CD4-positive, alpha-beta T cell (primary cell): ENCODE results near the gene ORC4. TPM values are rescaled to one million over a fixed set of nuclear protein-coding genes. Genes with fewer than 3 reads are reported as not detected.

Experiments
- ATAC-seq: fragments of 200-7000 bp; cut with Tn5 transposase; one replicate; pipeline ENCODE4 v1.10.0; 2022; ENCODE audit warnings: mild to moderate bottlenecking; ENCODE audit not compliant: poor library complexity
- CTCF ChIA-PET: fragments of 350-600 bp; sonication (Branson Sonifier 250); formaldehyde crosslinking; loops from one replicate; lab custom pipeline; 2021; ENCODE audit warnings: antibody characterized with exemption, inconsistent platforms; lab: Charles Lee
- POLR2A ChIA-PET: fragments of 350-600 bp; sonication (Branson Sonifier 250); formaldehyde crosslinking; loops from one replicate; lab custom pipeline; 2021; ENCODE audit warnings: antibody characterized with exemption, inconsistent platforms; lab: Charles Lee
- DNase-seq, 14 experiments: peaks; one replicate each; pipeline ENCODE4 v3.0.0-alpha.2; 2013 to 2020; ENCODE audit warnings: mixed read lengths in 2 of 14
- H3K27ac ChIP-seq, 2 donors: one replicate each; pipeline versions ENCODE4 v1.5.1 to v1.7.0; 2013; ENCODE audit warnings: low read length in 2 of 2, low read depth in 1 of 2, mild to moderate bottlenecking in 1 of 2
- H3K27me3 ChIP-seq, 2 experiments: 1 replicate in 1 of 2; 2 replicates in 1 of 2; pipeline versions ENCODE4 v1.6.1 to v1.7.0; 2013; ENCODE audit warnings: low read length in 2 of 2, control low read depth in 1 of 2, mild to moderate bottlenecking in 1 of 2, moderate library complexity in 1 of 2; ENCODE audit not compliant: insufficient read depth in 2 of 2, control insufficient read depth in 1 of 2
- H3K36me3 ChIP-seq: one replicate; pipeline ENCODE4 v1.6.1; 2013; ENCODE audit warnings: low read length, control low read depth; ENCODE audit not compliant: insufficient read depth
- H3K4me1 ChIP-seq: one replicate; pipeline ENCODE4 v1.6.1; 2013; ENCODE audit warnings: low read length, control low read depth; ENCODE audit not compliant: insufficient read depth
- H3K4me3 ChIP-seq: one replicate; pipeline ENCODE4 v1.5.1; 2013; ENCODE audit warnings: mild to moderate bottlenecking, low read length, moderate library complexity
- H3K9me3 ChIP-seq, 2 experiments: 1 replicate in 1 of 2; 2 replicates in 1 of 2; pipeline versions ENCODE4 v1.6.1 to v1.7.0; 2013; ENCODE audit warnings: low read length in 2 of 2, mild to moderate bottlenecking in 2 of 2, control low read depth in 1 of 2, moderate library complexity in 1 of 2; ENCODE audit not compliant: control insufficient read depth in 1 of 2, insufficient read depth in 1 of 2
- H3K27ac Mint-ChIP-seq: one replicate; pipeline ENCODE4 v1.8.0; 2020; ENCODE audit warnings: mixed read lengths
- H3K27me3 Mint-ChIP-seq: one replicate; pipeline ENCODE4 v1.8.0; 2021; ENCODE audit warnings: mixed read lengths
- H3K36me3 Mint-ChIP-seq: one replicate; pipeline ENCODE4 v1.8.0; 2021; ENCODE audit warnings: low read depth, mixed read lengths
- H3K4me1 Mint-ChIP-seq: one replicate; pipeline ENCODE4 v1.8.0; 2021; ENCODE audit warnings: low read depth, mixed read lengths
- H3K4me3 Mint-ChIP-seq: one replicate; pipeline ENCODE4 v1.8.0; 2020; ENCODE audit warnings: mild to moderate bottlenecking, mixed read lengths
- H3K9me3 Mint-ChIP-seq: one replicate; pipeline ENCODE4 v1.8.0; 2020; ENCODE audit warnings: mixed read lengths
- intact Hi-C, 2 experiments: fragments of 100-400 bp; cut with DNase I in 1 of 2; cut with micrococcal nuclease in 1 of 2; formaldehyde crosslinking; loops; one replicate each; pipeline versions ENCODE4 v1.15.1 to v1.9.0; 2023 to 2025; cut with DNase I, micrococcal nuclease
- polyA plus RNA-seq, 2 donors: library from polyadenylated mRNA; unstranded; fragments of 120-200 nt; gene quantifications; one replicate each; pipeline ENCODE4 v1.2.1, GENCODE V29; 2013
- total RNA-seq, 174 experiments: library from RNA in 2 of 174; stranded (reverse) in 2 of 174; gene quantifications; one replicate each; pipeline ENCODE4 v1.2.3 and lab custom pipeline; 2021 to 2026
- TF ChIP-seq, protein P1 (sequence below): fragments of 200-600 bp; IDR thresholded peaks from one replicate; pipeline ENCODE4 v1.8.0; 2022; ENCODE audit warnings: antibody characterized with exemption, mild to moderate bottlenecking

Gene ORC4
- 10 to 100 TPM; 29.4 to 33.9 TPM for total RNA-seq
- polyA plus RNA-seq (2013, experiment 1 of 2), result 29.4 TPM
- 35.9 TPM for polyA plus RNA-seq (2013, experiment 2 of 2)
- total RNA-seq (lab: John Stamatoyannopoulos, UW), result 14.2 to 66.9 (median 40.9) reads per million in 172 experiments

DNA sequence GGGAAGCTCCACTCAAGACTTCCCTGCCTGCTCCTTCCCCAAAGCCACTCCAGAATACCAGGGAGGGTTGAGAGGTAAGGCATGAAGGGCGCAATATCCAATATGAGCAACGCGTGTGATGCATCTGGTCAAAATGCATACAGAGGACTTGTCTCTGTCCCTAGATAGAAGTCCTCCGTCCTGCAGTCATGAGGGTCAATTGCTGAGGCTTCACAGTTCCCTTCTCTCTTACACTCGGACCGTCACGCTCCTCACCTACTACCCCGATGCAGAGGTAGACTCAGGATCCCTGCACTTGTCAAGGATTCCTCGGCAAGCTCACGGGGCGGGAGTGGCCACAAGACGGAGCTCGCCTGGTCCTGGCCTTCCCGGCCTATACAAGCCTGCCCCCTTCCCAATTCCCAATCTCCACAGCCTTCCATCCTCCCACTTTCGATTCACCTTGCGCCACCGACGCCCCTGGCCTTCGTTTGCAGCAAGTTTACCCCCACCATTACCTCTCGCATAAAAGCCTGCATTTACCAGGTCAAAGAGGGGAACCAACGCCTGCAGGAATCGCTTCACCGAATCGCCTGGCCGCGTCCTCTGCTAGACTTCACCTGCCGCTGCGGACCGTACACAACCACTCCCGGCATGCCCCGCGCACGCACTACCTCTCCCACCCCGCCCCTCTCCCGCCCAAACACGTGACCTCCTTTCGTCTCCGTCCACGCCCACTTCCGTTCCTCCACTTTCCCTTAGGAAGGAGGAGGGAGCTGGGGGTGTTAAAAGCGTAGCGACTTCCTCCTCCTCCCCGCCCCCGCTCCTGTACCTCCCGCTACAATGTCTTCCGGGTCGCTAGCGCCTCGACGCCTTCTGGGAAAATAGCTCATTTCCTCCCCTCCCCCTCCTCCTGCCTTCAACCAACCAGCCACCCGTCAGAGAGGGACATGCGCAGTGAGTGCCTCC, at the start of gene ORC4:
Gene ORC4 (minus strand): TSS at position 627 of the 948 bp plus-strand sequence. CDS start 44,779 bp downstream, outside the sequence.
- Mint-ChIP-seq H3K4me3 (peak within 1 kb of the TSS; percentile 93), H3K36me3 (peaks cover 34% of the 10 kb centered on the region), H3K4me1 (peaks cover 82% of the 10 kb centered on the region), H3K27ac (peak within 1 kb of the TSS; percentile 87), H3K9me3 (no peaks in the 10 kb centered on the region), H3K27me3 (no peaks in the 10 kb centered on the region)
- TF ChIP-seq, protein P1, sequence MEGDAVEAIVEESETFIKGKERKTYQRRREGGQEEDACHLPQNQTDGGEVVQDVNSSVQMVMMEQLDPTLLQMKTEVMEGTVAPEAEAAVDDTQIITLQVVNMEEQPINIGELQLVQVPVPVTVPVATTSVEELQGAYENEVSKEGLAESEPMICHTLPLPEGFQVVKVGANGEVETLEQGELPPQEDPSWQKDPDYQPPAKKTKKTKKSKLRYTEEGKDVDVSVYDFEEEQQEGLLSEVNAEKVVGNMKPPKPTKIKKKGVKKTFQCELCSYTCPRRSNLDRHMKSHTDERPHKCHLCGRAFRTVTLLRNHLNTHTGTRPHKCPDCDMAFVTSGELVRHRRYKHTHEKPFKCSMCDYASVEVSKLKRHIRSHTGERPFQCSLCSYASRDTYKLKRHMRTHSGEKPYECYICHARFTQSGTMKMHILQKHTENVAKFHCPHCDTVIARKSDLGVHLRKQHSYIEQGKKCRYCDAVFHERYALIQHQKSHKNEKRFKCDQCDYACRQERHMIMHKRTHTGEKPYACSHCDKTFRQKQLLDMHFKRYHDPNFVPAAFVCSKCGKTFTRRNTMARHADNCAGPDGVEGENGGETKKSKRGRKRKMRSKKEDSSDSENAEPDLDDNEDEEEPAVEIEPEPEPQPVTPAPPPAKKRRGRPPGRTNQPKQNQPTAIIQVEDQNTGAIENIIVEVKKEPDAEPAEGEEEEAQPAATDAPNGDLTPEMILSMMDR, result no peak
- Histone ChIP-seq H3K4me3 (peak within 1 kb of the TSS; percentile 90), H3K27ac (peak within 1 kb of the TSS; percentile 86 to 94), H3K9me3 (no peaks in the 10 kb centered on the region), H3K4me1 (peaks cover 17% of the 10 kb centered on the region), H3K36me3 (peaks cover 3% of the 10 kb centered on the region), H3K27me3 (no peaks in the 10 kb centered on the region)
- ChIA-PET POLR2A (interaction anchor here (0.6 to 5.4 kb wide), 24 partner anchors 9 to 1567 kb away, joined by 3 to 106 read pairs (median 4); partner anchors contain the start of genes EPC2, KIF5C and MMADHC), CTCF (interaction anchor here (0.8 to 1.9 kb wide), 3 partner anchors 9 to 489 kb away, joined by 3 to 9 read pairs (median 7); no protein-coding TSS in a partner anchor)
- intact Hi-C loops, result loop anchor here (1.0 to 10.0 kb wide), 7 partner anchors 173 to 1567 kb away; partner anchors contain the start of genes KIF5C (in 2 of the 2), ACVR2A (in 1 of the 2) and MMADHC (in 1 of the 2)
- peak; percentile 89 for ATAC-seq
- peak; percentile 90 to 100 (median 97) for DNase-seq

DNA sequence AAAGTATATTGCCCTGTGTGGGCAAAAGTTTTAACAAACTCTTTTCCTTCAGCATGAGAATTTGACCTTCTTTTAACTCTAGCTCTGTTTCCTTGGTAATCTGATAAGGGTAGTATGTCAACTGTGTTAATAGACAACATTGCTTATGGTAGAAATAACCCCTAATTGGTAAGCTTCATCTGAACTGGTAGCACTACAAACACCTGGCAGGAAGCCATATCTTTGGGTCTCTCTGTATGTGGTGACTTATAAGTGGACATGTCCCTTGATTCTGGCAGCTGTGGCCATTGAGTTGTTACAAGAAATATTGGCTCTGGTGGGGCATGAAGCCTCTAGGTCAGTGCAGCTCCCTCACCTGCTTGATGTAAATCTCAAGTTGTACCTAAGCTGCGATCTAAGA, 47.3 kb upstream of the ORC4 start:
- Histone ChIP-seq H3K9me3 (peaks cover 0 to 6% of the 10 kb centered on the region in 2 experiments), H3K4me1 (no peaks in the 10 kb centered on the region), H3K36me3 (no peaks in the 10 kb centered on the region), H3K27me3 (no peaks in the 10 kb centered on the region), H3K4me3 (no peak overlapping the region), H3K27ac (no peak overlapping the region)
- Mint-ChIP-seq H3K4me1 (peaks cover 6% of the 10 kb centered on the region), H3K9me3 (peaks cover 2% of the 10 kb centered on the region), H3K27me3 (no peaks in the 10 kb centered on the region), H3K4me3 (no peak overlapping the region), H3K36me3 (peaks cover 12% of the 10 kb centered on the region), H3K27ac (no peak overlapping the region)
- intact Hi-C loops, result no loop called here
- DNase-seq, result no peak
- ATAC-seq, result no peak
- ChIA-PET POLR2A (interaction anchor here (1.1 kb wide), 1 partner anchor 35 kb away, joined by 3 read pairs; no protein-coding TSS in a partner anchor), CTCF (no interaction called here)
- TF ChIP-seq, protein P1, result no peak

DNA sequence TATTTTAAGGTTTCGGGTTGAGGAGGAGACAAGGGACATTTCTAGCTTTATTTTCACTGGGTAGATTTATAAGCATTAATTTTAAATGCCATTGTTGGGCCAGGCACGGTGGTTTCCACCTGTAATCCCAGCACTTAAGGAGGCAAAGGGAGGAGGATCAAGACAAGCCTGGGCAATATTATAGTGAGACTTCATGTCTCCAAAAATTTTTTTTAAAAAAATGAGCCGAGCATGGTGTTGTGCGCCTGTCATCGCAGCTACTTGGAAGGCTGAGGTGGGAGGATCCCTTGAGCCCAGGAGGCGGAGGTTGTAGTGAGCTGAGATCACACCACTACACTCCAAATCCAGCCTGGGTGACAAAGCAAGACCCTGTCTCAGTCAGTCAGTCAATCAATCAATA, 45.4 kb upstream of the ORC4 start:
- ChIA-PET CTCF (no interaction called here), POLR2A (no interaction called here)
- ATAC-seq (no peak), DNase-seq (no peak)
- Histone ChIP-seq H3K27ac (no peak overlapping the region), H3K27me3 (no peaks in the 10 kb centered on the region), H3K4me3 (no peak overlapping the region), H3K4me1 (no peaks in the 10 kb centered on the region), H3K36me3 (no peaks in the 10 kb centered on the region), H3K9me3 (peaks cover 0 to 6% of the 10 kb centered on the region in 2 experiments)
- no peak overlapping the region for H3K4me3 Mint-ChIP-seq
- H3K27me3 Mint-ChIP-seq, result no peaks in the 10 kb centered on the region
- TF ChIP-seq, protein P1, result no peak
- intact Hi-C loops, result no loop called here
- no peak overlapping the region for H3K27ac Mint-ChIP-seq
- H3K9me3 Mint-ChIP-seq, result peaks cover 2% of the 10 kb centered on the region
- H3K36me3 Mint-ChIP-seq, result peaks cover 12% of the 10 kb centered on the region
- H3K4me1 Mint-ChIP-seq, result peaks cover 6% of the 10 kb centered on the region
